H1 (cell line): Measurements from ENCODE around the gene MZF1. TPM values are rescaled to one million over a fixed set of nuclear protein-coding genes. Genes with fewer than 3 reads are reported as not detected.

Source experiments
- polyA plus RNA-seq, 7 experiments: library from polyadenylated mRNA; depleted of rRNA in 3 of 7; stranded (reverse) in 5 of 7; unstranded in 2 of 7; fragments of >200 nt in 5 of 7; fragments of 200-250 nt in 2 of 7; gene quantifications; 1 replicate in 5 of 7; 2 replicates in 1 of 7; 4 replicates in 1 of 7; pipeline versions ENCODE4 v1.2.1 to v1.2.3, GENCODE V29; 2011 to 2013; ENCODE audit warnings: missing spikeins in 2 of 7, mixed read lengths in 2 of 7
- total RNA-seq: library from RNA; stranded (reverse); fragmentation: NEBNext Ultra II Directional; extraction: Animal tissue kit (Norgen Biotek cat#: 25700); gene quantifications from 2 replicates; pipeline ENCODE4 v1.2.1, GENCODE V29; 2021
- TF ChIP-seq, protein P1 (sequence below): fragments of 300-600 bp; sonication (generic); IDR thresholded peaks from 2 replicates; pipeline ENCODE4 v1.7.1; 2012; ENCODE audit warnings: low read length, moderate library complexity, mild to moderate bottlenecking, inconsistent platforms; ENCODE audit not compliant: insufficient replicate concordance

Gene MZF1
- total and polyA plus RNA-seq, 2 of the 8 experiments (the other 6 are each of a cell fraction or from before 2014, with no cell fraction given) = 15.2 to 25.0 TPM

DNA sequence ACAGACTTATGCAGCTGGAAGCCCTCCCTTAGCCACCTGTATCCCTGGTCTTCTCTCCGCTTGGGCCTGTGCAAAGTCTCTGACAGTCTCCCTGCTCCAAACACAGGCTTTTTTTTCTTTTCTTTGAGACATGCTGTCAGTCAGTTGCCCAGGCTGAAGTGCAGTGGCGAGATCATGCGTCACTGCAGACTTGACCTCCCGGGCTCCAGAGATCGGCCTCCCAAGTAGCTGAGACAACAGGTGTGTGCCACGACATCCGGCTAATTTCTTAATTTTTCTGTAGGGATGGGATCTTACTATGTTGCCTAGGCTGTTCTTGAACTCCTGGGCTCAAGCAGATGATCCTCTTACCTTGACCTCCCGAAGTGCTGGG, 1.6 kb downstream of the MZF1 start (continued):
- TF ChIP-seq, protein P1, sequence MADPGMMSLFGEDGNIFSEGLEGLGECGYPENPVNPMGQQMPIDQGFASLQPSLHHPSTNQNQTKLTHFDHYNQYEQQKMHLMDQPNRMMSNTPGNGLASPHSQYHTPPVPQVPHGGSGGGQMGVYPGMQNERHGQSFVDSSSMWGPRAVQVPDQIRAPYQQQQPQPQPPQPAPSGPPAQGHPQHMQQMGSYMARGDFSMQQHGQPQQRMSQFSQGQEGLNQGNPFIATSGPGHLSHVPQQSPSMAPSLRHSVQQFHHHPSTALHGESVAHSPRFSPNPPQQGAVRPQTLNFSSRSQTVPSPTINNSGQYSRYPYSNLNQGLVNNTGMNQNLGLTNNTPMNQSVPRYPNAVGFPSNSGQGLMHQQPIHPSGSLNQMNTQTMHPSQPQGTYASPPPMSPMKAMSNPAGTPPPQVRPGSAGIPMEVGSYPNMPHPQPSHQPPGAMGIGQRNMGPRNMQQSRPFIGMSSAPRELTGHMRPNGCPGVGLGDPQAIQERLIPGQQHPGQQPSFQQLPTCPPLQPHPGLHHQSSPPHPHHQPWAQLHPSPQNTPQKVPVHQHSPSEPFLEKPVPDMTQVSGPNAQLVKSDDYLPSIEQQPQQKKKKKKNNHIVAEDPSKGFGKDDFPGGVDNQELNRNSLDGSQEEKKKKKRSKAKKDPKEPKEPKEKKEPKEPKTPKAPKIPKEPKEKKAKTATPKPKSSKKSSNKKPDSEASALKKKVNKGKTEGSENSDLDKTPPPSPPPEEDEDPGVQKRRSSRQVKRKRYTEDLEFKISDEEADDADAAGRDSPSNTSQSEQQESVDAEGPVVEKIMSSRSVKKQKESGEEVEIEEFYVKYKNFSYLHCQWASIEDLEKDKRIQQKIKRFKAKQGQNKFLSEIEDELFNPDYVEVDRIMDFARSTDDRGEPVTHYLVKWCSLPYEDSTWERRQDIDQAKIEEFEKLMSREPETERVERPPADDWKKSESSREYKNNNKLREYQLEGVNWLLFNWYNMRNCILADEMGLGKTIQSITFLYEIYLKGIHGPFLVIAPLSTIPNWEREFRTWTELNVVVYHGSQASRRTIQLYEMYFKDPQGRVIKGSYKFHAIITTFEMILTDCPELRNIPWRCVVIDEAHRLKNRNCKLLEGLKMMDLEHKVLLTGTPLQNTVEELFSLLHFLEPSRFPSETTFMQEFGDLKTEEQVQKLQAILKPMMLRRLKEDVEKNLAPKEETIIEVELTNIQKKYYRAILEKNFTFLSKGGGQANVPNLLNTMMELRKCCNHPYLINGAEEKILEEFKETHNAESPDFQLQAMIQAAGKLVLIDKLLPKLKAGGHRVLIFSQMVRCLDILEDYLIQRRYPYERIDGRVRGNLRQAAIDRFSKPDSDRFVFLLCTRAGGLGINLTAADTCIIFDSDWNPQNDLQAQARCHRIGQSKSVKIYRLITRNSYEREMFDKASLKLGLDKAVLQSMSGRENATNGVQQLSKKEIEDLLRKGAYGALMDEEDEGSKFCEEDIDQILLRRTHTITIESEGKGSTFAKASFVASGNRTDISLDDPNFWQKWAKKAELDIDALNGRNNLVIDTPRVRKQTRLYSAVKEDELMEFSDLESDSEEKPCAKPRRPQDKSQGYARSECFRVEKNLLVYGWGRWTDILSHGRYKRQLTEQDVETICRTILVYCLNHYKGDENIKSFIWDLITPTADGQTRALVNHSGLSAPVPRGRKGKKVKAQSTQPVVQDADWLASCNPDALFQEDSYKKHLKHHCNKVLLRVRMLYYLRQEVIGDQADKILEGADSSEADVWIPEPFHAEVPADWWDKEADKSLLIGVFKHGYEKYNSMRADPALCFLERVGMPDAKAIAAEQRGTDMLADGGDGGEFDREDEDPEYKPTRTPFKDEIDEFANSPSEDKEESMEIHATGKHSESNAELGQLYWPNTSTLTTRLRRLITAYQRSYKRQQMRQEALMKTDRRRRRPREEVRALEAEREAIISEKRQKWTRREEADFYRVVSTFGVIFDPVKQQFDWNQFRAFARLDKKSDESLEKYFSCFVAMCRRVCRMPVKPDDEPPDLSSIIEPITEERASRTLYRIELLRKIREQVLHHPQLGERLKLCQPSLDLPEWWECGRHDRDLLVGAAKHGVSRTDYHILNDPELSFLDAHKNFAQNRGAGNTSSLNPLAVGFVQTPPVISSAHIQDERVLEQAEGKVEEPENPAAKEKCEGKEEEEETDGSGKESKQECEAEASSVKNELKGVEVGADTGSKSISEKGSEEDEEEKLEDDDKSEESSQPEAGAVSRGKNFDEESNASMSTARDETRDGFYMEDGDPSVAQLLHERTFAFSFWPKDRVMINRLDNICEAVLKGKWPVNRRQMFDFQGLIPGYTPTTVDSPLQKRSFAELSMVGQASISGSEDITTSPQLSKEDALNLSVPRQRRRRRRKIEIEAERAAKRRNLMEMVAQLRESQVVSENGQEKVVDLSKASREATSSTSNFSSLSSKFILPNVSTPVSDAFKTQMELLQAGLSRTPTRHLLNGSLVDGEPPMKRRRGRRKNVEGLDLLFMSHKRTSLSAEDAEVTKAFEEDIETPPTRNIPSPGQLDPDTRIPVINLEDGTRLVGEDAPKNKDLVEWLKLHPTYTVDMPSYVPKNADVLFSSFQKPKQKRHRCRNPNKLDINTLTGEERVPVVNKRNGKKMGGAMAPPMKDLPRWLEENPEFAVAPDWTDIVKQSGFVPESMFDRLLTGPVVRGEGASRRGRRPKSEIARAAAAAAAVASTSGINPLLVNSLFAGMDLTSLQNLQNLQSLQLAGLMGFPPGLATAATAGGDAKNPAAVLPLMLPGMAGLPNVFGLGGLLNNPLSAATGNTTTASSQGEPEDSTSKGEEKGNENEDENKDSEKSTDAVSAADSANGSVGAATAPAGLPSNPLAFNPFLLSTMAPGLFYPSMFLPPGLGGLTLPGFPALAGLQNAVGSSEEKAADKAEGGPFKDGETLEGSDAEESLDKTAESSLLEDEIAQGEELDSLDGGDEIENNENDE = no peak
